Pancreas (tissue), 10 donors: ENCODE measurements around the gene TMEM209. TPM values are rescaled to one million over a fixed set of nuclear protein-coding genes. Genes with fewer than 3 reads are reported as not detected.
"Not testable (repeated sequence)": the region's sequence is repeated elsewhere in the genome, so short reads cannot be mapped to it uniquely, and the experiment has no call there.

Experiments used
- ATAC-seq, 4 donors: fragments of 200-7000 bp; cut with Tn5 transposase; one replicate each; pipeline versions ENCODE4 v1.8.0 to v1.9.1; 2020; ENCODE audit warnings: mild to moderate bottlenecking in 4 of 4, moderate library complexity in 4 of 4
- DNase-seq, 6 donors: peaks; one replicate each; pipeline ENCODE4 v3.0.0-alpha.2; 2020
- FAIRE-seq: peaks from 2 replicates; lab custom pipeline; 2012; peaks lifted over from hg19 to GRCh38; lab: Jason Lieb, UNC
- H3K27ac ChIP-seq, 4 donors: fragments of 200-600 bp; sonication (generic); 1 replicate in 3 of 4; 2 replicates in 1 of 4; pipeline versions ENCODE4 v1.5.0 to v1.8.0; 2020
- H3K27me3 ChIP-seq, 4 donors: fragments of 200-600 bp; one replicate each; pipeline ENCODE4 v1.8.0; 2021
- H3K36me3 ChIP-seq, 3 donors: fragments of 200-600 bp; sonication (generic) in 1 of 3; one replicate each; pipeline versions ENCODE4 v1.5.0 to v1.8.0; 2020 to 2021
- H3K4me1 ChIP-seq, 3 donors: fragments of 200-600 bp; one replicate each; pipeline ENCODE4 v1.8.0; 2021
- H3K4me3 ChIP-seq, 4 donors: fragments of 200-600 bp; sonication (generic) in 2 of 4; one replicate each; pipeline versions ENCODE4 v1.5.0 to v1.8.0; 2020 to 2021
- H3K9me3 ChIP-seq, 4 donors: fragments of 200-600 bp; one replicate each; pipeline ENCODE4 v1.8.0; 2021
- CTCF ChIP-seq, 4 donors: fragments of 200-600 bp; sonication (generic) in 3 of 4; IDR thresholded peaks; one replicate each; pipeline versions ENCODE4 v1.5.0 to v1.8.0; 2021; ENCODE audit warnings: antibody characterized with exemption in 4 of 4
- WGBS, 2 donors: extraction: QIAGEN DNeasy Blood & Tissue Kit; methylation state at CpG; one replicate each; pipeline ENCODE4 v1.1.7; 2013; 5-methylcytosine and 5-hydroxymethylcytosine counted together
- intact Hi-C, 3 donors: fragments of 100-400 bp; cut with DNase I; formaldehyde crosslinking; loops; one replicate each; pipeline versions ENCODE4 v1.11.1 to v1.14.2; 2022
- polyA plus RNA-seq, 2 donors: library from polyadenylated mRNA; stranded (reverse); fragments of 200-250 nt; gene quantifications; one replicate each; pipeline ENCODE4 v1.2.3, GENCODE V29; 2013
- total RNA-seq, 6 donors: library from RNA; stranded (reverse); fragmentation: NEBNext Ultra II Directional in 4 of 6; extraction: Animal tissue kit (Norgen Biotek cat#: 25700) in 4 of 6; gene quantifications; one replicate each; pipeline versions ENCODE4 v1.2.1 to v1.2.4, GENCODE V29; 2021 to 2023
- donor health status: healthy with polysubstance abuse.
- donor health status: DM: no; HTN: no; CAD: no; lungs with moderate emphysema.
- donor health status: DM: no; HTN: no; CAD: no.
- donor health status: control.
- donor health status: control.
- donor health status: Bipolar disorder and iron deficiency.
- donor health status: DM: yes; HTN: yes; CAD: no.
- donor health status: DM: no; HTN: no; CAD: no.
- donor health status: DM: no; HTN: no; CAD: no.
- donor health status: DM: yes; HTN: yes; CAD: no.

Gene TMEM209
- total and polyA plus RNA-seq, 8 donors = 4.2 to 16.1 (median 10.6) TPM

- no peaks in the 10 kb centered on the region for H3K9me3 ChIP-seq
- ATAC-seq (no peak), DNase-seq (no peak), FAIRE-seq (peak; percentile 70)
- no peaks in the 10 kb centered on the region for H3K27me3 ChIP-seq
- H3K4me1 ChIP-seq = peaks cover 0 to 4% (median 3%) of the 10 kb centered on the region in 3 donors
- H3K36me3 ChIP-seq = peaks cover 0 to 10% (median 3%) of the 10 kb centered on the region in 3 donors
- 95% methylated on average over 2 of the region's 2 CpGs for WGBS, 2 donors
- no peak for TF ChIP-seq CTCF (IDR thresholded peaks at IDR 0.05)
- H3K27ac ChIP-seq = no peak overlapping the region
- intact Hi-C loops = no loop called here
- no peak overlapping the region for H3K4me3 ChIP-seq
These were observed 9.8 kb downstream of the TMEM209 start for GRCh38 chr7:130195396-130195795.

- Histone ChIP-seq H3K4me1 (peaks cover 0 to 4% (median 3%) of the 10 kb centered on the region in 3 donors), H3K36me3 (peaks cover 0 to 4% (median 3%) of the 10 kb centered on the region in 3 donors), H3K9me3 (no peaks in the 10 kb centered on the region), H3K4me3 (no peak overlapping the region), H3K27ac (no peak overlapping the region), H3K27me3 (no peaks in the 10 kb centered on the region)
- no peak for ATAC-seq
- no peak for TF ChIP-seq CTCF (IDR thresholded peaks at IDR 0.05)
- no peak for FAIRE-seq
- WGBS, 2 donors = 97% methylated on average over 7 of the region's 7 CpGs
- intact Hi-C loops = no loop called here
- no peak for DNase-seq
These were observed 13.4 kb downstream of the TMEM209 start for GRCh38 chr7:130191791-130192190.

GRCh38 chr7:130189343-130189742, 15.9 kb downstream of the TMEM209 start:
- H3K27ac ChIP-seq = no peak overlapping the region
- no peak for TF ChIP-seq CTCF (IDR thresholded peaks at IDR 0.05)
- no peaks in the 10 kb centered on the region for H3K9me3 ChIP-seq
- H3K4me1 ChIP-seq = no peaks in the 10 kb centered on the region
- no peak for DNase-seq
- no peak for FAIRE-seq
- no peak for ATAC-seq
- intact Hi-C loops = no loop called here
- no peaks in the 10 kb centered on the region for H3K27me3 ChIP-seq
- 83 to 94% methylated on average over 5 of the region's 5 CpGs for WGBS, 2 donors
- no peak overlapping the region for H3K4me3 ChIP-seq
- peaks cover 0 to 4% (median 3%) of the 10 kb centered on the region in 3 donors for H3K36me3 ChIP-seq

- Histone ChIP-seq H3K27me3 (no peaks in the 10 kb centered on the region), H3K36me3 (peaks cover 0 to 14% (median 3%) of the 10 kb centered on the region in 3 donors), H3K9me3 (no peaks in the 10 kb centered on the region), H3K4me1 (no peaks in the 10 kb centered on the region), H3K4me3 (no peak overlapping the region), H3K27ac (no peak overlapping the region)
- ATAC-seq (no peak), DNase-seq (no peak), FAIRE-seq (no peak)
- no peak for TF ChIP-seq CTCF (IDR thresholded peaks at IDR 0.05)
- 80 to 87% methylated on average over 2 of the region's 2 CpGs for WGBS, 2 donors
- intact Hi-C loops = no loop called here
These were observed 17.8 kb downstream of the TMEM209 start for GRCh38 chr7:130187360-130187759.

GRCh38 chr7:130184349-130184748, 20.9 kb downstream of the TMEM209 start:
- WGBS, 2 donors = 87 to 97% methylated on average over 5 of the region's 5 CpGs
- not testable (repeated sequence) for FAIRE-seq, H3K27me3 ChIP-seq

More at GRCh38 chr7:130184349-130184748, 20.9 kb downstream of the TMEM209 start:
- H3K9me3 ChIP-seq, H3K27ac ChIP-seq, H3K4me3 ChIP-seq, H3K4me1 ChIP-seq, ATAC-seq, intact Hi-C loops, DNase-seq: not testable (repeated sequence)
- peaks cover 0 to 23% (median 5%) of the 10 kb centered on the region in 3 donors for H3K36me3 ChIP-seq
